ENCODE results near the gene ANKS6.

The ANKS6 gene

GRCh38 chr9:98770717-98771116, 25.6 kb downstream of the ANKS6 start:
- no peak for DNase-seq

DNA sequence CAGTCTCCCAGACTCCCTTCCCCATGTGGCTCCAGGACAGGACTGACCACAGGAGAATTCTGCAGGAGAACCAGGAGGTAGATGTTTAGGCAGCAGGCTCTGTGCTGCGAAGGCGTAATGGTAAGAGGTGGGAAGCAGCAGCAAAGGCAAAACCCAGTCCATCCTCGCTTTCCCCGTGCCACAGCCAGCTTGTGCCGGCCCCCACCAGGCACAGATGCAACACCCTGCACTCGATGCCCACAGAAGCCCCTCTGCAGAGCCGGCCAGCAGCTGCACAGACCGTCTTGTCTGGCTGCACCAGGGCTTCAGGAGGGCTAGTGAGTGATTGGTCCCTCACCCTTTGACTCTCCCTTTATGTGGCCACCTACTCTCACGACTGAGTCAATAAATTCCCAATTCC, 28.0 kb downstream of the ANKS6 start:
- no peak for DNase-seq

GRCh38 chr9:98767915-98768314, 28.4 kb downstream of the ANKS6 start:
- no peak for DNase-seq

DNA sequence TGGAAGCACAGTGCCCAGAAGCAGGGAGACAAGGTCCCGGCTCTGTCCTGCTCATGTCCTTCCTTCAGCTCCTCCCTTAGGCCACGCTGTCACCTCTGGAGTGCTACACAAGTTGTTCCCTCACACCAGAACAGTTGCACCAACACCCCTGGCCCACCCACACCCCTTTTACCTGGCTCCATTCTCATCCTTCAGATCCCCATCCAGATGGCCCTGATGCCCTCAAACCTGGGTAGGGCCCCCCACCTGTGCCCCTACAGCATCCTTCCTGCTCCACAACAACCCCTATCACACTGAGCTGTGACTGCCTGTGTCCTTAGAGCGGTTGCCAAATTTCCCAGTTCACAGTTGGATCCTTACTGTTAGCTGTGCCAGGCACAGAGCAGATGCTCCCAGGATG, 29.2 kb downstream of the ANKS6 start:
- no peak for DNase-seq

DNA sequence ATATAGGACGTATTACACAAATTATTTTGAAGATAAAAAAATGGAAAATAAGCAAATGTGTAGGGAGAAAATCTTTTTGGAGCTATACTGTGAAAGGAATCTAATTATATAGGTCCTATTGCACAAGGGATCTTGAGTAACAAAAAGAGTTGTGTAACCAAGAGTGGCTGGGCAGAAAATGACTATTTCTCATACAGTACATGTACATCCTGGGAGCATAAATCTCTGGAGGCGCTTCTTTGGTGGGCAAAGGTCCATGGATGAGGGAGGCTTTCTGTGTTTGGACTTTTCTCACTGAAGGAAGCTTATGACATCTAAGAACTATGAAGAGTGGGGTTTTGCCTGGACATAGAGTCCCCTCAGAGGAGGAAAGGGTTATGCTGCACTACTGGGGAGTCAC, 29.8 kb downstream of the ANKS6 start:
- peak; percentile 61 to 86 (median 78) for DNase-seq

DNA sequence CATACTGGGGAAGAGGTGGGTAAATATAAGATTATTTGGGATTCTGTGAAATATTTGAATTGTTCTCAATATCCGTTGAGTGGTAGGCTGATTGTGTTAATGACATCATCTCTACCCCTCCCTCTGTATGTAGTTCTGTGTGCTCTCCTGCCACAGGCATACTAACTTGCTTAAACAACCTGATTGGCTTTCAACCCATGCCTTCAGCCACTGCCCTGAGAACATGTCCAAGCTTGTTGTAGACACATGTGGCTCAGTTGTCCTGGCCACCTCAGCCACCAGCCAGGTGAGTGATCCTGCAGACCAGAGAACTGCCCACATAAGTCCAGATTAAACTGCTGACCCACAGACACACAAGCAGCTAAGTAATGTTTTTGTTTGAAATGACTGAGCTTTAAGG, 31.1 kb downstream of the ANKS6 start:
- no peak for DNase-seq

DNA sequence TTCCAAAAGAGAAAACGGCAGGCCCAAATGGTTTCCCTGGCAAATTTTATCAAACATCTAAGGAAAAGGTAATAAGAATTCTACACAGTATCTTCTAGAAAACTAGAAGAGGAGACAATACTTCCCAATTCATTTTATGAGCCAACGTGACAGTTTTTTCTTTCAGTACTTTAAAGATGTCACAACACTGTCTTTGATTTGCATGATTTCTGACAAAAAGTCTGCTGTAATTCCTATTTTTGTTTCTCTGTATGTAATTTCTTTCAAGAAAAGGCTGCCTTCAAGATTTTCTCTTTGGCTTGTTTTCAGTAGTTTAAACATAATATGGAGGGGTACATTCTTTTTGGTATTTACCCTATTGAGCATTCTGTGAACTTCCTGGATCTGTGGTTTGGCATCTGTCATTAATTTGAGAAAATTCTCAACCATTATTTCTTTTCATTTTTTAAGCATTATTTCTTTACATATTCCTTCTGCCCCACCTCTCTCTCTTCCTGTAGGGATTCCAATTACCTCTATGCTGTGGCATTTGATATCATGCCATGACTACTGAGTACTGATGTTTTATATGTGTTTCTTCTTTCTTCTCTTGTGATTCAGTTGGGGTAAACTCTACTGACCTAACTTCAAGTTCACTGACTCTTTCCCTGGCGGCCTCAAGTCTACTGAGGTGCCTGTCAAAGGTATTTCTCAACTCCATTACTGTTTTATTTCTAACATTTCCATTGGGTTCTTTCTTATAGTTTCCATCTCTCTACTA, 32.2 kb downstream of the ANKS6 start:
- DNase-seq: peak in 2 of 3 donors; percentile 20 to 22

- no peak for DNase-seq
Observed at GRCh38 chr9:98760231-98760630, 36.1 kb downstream of the ANKS6 start.

GRCh38 chr9:98755006-98755618, 41.2 kb downstream of the ANKS6 start:
- DNase-seq: no peak

DNA sequence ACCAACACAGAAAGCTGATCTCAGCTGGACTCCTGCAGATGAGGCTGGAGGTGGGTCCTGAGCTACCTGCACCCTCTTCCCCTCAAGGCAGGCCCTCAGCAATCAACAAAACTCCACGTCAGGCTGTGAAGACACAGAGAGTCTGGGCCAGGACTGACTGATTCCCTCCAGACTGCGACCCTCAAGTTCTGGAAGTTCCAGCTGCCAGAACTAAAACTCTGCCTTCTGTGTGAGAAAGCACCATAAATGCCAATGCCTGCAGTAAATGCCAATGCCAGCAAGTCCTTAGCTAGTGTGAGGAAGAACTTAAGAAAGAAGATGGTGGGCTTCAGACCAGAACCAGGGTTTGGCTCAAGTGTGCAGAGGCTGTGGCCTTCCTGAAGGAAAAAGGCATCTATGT, 45.1 kb downstream of the ANKS6 start:
- no peak for DNase-seq

DNA sequence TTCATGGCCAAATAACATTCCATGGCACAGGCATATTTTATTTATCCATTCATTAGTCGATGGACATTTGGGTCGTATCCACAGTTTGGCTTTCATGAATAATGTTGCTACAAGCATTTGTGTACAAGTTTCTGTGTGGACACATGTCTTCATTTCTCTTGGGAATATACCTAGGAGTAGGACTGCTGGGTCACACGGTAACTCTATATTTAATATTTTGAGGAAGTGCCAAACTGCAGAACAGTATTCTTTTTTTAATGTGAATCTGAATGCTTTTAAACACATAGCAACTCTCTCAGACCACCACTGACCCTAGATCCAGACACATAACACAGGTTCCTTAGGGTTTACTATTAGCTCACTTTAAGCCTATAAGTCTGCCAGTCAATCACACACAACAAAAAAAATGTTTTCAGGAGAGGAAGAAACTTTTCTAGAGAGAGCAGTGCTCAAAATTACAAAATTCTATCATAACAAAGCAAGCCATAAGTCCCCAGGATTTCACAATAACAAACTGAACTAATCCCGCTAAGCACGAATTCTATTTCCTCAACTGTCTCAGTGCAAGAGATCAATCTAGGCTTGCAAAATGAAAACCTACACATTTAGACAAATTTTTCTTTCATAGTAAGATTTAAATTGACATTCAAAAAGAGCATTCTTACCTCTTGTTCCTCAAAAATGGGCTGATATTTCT, 45.8 kb downstream of the ANKS6 start:
- DNase-seq: peak; percentile 61 to 85 (median 82)

DNA sequence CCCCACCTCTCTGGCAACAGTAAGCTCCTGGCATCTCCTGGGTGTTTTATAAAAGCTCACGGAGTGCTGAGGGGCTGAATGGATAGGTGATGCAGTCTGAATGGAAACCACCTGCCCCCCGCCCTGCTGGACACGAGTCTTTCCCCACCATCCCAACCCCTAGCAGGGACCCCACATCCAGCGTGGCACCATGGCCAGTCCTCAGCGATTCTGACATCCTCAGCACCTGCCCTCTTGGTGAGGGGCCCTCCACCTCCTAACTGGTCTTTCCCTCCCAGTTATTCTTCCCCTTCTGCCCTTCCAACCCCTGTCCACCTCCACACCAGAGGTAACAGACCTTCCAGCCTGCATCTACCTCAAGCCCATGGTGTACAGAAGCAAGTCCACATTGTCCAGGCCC, 48.9 kb downstream of the ANKS6 start:
- DNase-seq: no peak

DNA sequence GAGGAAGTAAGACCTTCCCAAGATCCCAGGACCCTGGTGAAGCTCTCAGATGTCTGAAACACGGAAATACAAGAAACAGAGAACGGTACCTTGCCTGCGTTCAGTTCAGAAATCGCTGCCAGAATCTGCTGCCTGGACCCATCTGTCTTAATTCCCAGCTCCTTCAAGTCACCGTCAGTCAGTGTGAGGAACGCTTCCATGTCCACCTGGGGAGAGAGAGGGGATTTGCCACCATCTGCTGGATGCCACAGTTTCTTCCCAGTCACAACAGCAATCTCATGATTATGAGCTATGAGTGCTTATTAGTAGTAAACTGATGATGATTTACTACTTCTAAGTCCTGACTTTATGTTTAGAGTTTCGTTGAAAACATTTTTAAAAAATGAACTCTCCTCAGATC, 50.9 kb downstream of the ANKS6 start:
- DNase-seq: no peak

GRCh38 chr9:98743818-98744611, 52.3 kb downstream of the ANKS6 start:
- no peak for DNase-seq

- no peak for DNase-seq
Observed at GRCh38 chr9:98743329-98743728, 53.0 kb downstream of the ANKS6 start.

GRCh38 chr9:98742325-98743280, 53.8 kb downstream of the ANKS6 start:
- no peak for DNase-seq

GRCh38 chr9:98740226-98740881, 56.0 kb downstream of the ANKS6 start:
- DNase-seq: no peak

DNA sequence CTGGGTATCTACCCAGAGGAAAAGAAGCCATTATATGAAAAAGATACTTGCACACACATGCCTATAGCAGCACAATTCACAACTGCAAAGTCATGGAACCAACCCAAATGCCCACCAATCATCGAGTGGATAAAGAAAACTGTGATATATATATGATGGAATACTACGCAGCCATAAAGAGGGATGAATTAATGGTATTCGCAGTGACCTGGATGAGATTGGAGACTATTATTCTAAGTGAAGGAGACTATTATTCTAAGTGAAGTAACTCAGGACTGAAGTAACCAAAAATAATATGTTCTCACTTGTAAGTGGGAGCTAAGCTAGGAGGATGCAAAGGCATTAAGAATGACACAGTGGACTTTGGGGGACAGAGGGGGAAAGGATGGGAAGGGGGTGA, 57.6 kb downstream of the ANKS6 start:
- no peak for DNase-seq

DNA sequence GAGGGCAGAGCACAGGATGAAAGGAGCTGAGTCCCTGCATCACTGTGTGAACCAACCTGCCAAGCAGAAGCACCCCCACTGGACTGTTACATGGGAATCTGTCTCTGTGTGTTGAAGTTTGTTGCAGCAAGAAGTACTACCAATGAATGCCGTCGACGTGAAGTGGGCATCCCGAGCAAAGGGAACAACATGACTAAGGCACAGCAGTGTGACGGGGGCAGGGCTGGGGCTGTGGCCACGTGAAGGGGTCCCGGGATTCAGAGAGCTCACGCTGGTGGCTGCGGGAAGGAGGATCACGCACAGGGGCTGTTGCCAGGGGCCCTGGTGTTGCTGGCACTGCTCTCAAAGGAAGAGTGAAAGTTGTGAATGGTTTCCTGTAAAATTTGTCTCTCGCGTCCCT, 60.1 kb downstream of the ANKS6 start:
- no peak for DNase-seq

GRCh38 chr9:98732801-98733200, 63.6 kb downstream of the ANKS6 start:
- DNase-seq: no peak

GRCh38 chr9:98732091-98732490, 64.3 kb downstream of the ANKS6 start:
- DNase-seq: no peak

DNA sequence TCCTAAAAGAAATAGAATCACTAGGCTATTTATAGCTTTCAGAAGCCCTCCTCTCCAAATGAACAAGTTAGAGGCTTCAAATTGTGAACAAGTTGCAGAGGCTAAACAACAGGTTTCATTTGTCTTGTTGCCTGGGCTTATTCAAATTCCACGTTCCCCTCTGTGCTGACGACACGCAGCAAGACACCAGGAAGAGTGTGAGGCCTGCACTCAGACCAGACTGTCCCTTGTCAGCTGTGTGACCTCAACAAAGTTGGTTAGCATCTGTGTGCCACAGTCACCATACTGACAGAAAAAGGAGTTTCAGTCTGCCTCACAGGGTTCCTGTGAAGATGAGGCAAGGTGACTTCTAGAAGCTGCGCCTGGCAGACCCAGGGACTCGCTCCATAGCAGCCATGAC, 65.5 kb downstream of the ANKS6 start:
- no peak for DNase-seq

Data from suppressor macrophage treated with lipopolysaccharide for 1 hour (primary cell).